ENCODE data around the gene SSR3. TPM values are rescaled to one million over a fixed set of nuclear protein-coding genes. Genes with fewer than 3 reads are reported as not detected.

The SSR3 gene
- total and polyA plus RNA-seq, 2 of the 8 experiments (the other 6 are each of a cell fraction or from before 2014, with no cell fraction given), result 92.7 to 208 TPM

- Histone ChIP-seq H3K4me1 (replicated peaks in 1 of 4; ENCODE audit: control insufficient read depth in 3 of 4, insufficient read depth in 4 of 4, low read length in 3 of 4) (peaks cover 0 to 2% (median 0%) of the 10 kb centered on the region in 4 experiments; a peak in 2 of 7 replicates), H3K27ac (ENCODE audit: low read depth, low read length) (no peak overlapping the region), H4K91ac (replicated peaks; ENCODE audit: insufficient read length, low read length) (no peak overlapping the region), H3K27me3 (replicated peaks in 1 of 4; ENCODE audit: control insufficient read depth in 3 of 4, extremely low read depth in 1 of 4, insufficient read depth in 3 of 4, low read length in 3 of 4) (no peaks in the 10 kb centered on the region), H3K23ac (ENCODE audit: insufficient read length) (no peak overlapping the region), H2BK15ac (ENCODE audit: low read length) (no peak overlapping the region), H3K18ac (ENCODE audit: extremely low read depth, low read length) (no peak overlapping the region), H3K4ac (replicated peaks; ENCODE audit: insufficient read length, low read depth, low read length) (no peak overlapping the region), H2BK12ac (ENCODE audit: low read depth, low read length) (no peak overlapping the region), H2AFZ (ENCODE audit: low read length) (no peak overlapping the region), H3K56ac (replicated peaks; ENCODE audit: insufficient read length, low read depth, low read length) (no peak overlapping the region), H3K4me3 (ENCODE audit: extremely low read depth in 1 of 4, insufficient read depth in 2 of 4, low read depth in 3 of 4, low read length in 4 of 4) (no peak overlapping the region), H2BK120ac (replicated peaks; ENCODE audit: low read depth, low read length) (no peak overlapping the region), H3K9me3 (ENCODE audit: insufficient read depth in 2 of 2, low read depth in 1 of 2, low read length in 1 of 2) (no peaks in the 10 kb centered on the region), H3K9ac (replicated peaks in 1 of 4; ENCODE audit: extremely low read depth in 1 of 4, low read depth in 3 of 4, low read length in 3 of 4) (no peak overlapping the region), H4K5ac (ENCODE audit: insufficient read length, low read depth, low read length) (no peak overlapping the region), H3K79me1 (ENCODE audit: low read depth, low read length) (no peaks in the 10 kb centered on the region; the same call in 1 of the 2 replicates), H2AK5ac (ENCODE audit: low read depth, low read length) (no peak overlapping the region), H3K23me2 (ENCODE audit: low read depth, low read length) (peaks cover 4% of the 10 kb centered on the region), H3K4me2 (ENCODE audit: insufficient read depth in 1 of 2, low read depth in 2 of 2, low read length in 2 of 2) (no peak overlapping the region), H3K36me3 (ENCODE audit: control insufficient read depth in 2 of 4, insufficient read depth in 4 of 4, low read length in 3 of 4) (peaks cover 23 to 59% (median 33%) of the 10 kb centered on the region in 4 experiments), H3K79me2 (ENCODE audit: control insufficient read depth in 1 of 2, insufficient read depth in 2 of 2, low read length in 2 of 2) (peaks cover 27 to 82% of the 10 kb centered on the region in 2 experiments), H2BK20ac (ENCODE audit: low read length) (no peak overlapping the region), H4K8ac (ENCODE audit: extremely low read depth, insufficient read depth, low read length) (no peak overlapping the region), H2BK5ac (ENCODE audit: low read depth, low read length) (no peak overlapping the region), H3K14ac (ENCODE audit: insufficient read length) (no peak overlapping the region), H4K20me1 (replicated peaks in 1 of 2; ENCODE audit: control insufficient read depth in 1 of 2, insufficient read depth in 2 of 2, low read length in 2 of 2) (peaks cover 0 to 8% of the 10 kb centered on the region in 2 experiments)
- FAIRE-seq (no peak), DNase-seq (ENCODE audit: low read depth in 1 of 2, low spot score in 2 of 2) (no peak)
- ChIA-PET POLR2A (ENCODE audit: partially characterized antibody) (interaction anchor here (1.2 kb wide), 1 partner anchor 13 kb away, joined by 4 read pairs; no protein-coding TSS in a partner anchor), CTCF (ENCODE audit: partially characterized antibody) (interaction anchor here (0.7 to 0.9 kb wide), 2 partner anchors 268 to 575 kb away, joined by 3 read pairs; no protein-coding TSS in a partner anchor)
- WGBS, 2 experiments (ENCODE audit: extremely low coverage in 1 of 2, insufficient coverage in 1 of 2, insufficient read length in 1 of 2, insufficient replicate concordance in 2 of 2, low coverage in 1 of 2, low lambda C conversion rate in 2 of 2, missing lambda C conversion rate in 1 of 2), result 98% methylated on average over 4 of the region's 4 CpGs; no CpG with 5 or more reads in 1 of the 2 experiments
- TF ChIP-seq YY1 (IDR thresholded peaks at IDR 0.05; ENCODE audit: low read depth, low read length), result no peak
- no peak for TF ChIP-seq KDM1A (IDR thresholded peaks at IDR 0.05; ENCODE audit: borderline replicate concordance, low read length)
- TF ChIP-seq BCL11A (IDR thresholded peaks at IDR 0.05; ENCODE audit: low read depth in 2 of 2, low read length in 2 of 2), result no peak
- TF ChIP-seq BRCA1 (IDR thresholded peaks at IDR 0.05; ENCODE audit: low read depth, low read length), result no peak
These were observed 3.2 kb downstream of the SSR3 start for GRCh38 chr3:156551746-156552145.
